IPS-NIHi7 (cell line): ENCODE data around the gene ACTR1B.
"Not testable (repeated sequence)": the region's sequence is repeated elsewhere in the genome, so short reads cannot be mapped to it uniquely, and the experiment has no call there.

Source experiments
- DNase-seq: peaks from one replicate; pipeline ENCODE4 v3.0.0; 2012; ENCODE audit warnings: mixed read lengths; ENCODE audit errors: extremely low spot score

Gene ACTR1B

DNA sequence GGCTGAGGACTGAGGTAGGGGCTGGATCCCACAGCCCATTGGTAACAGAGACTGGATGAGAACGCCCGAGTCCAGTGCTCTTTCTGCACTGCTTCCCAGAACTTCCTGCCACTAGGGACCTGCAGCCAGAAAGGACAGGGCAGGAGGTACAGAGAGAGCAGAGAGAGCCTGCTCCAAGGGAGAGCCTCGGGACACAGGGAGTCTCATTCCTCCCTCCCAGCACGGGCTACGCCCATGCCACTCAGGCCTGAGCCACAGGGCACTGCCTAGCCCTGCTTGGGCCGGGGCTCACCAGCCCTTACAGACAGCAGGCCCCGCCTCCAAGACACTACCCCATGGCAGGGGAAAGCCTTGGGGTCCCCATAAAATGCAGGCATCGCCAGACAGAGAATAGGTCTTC, 48.1 kb downstream of the ACTR1B start:
- DNase-seq: not testable (repeated sequence)

DNA sequence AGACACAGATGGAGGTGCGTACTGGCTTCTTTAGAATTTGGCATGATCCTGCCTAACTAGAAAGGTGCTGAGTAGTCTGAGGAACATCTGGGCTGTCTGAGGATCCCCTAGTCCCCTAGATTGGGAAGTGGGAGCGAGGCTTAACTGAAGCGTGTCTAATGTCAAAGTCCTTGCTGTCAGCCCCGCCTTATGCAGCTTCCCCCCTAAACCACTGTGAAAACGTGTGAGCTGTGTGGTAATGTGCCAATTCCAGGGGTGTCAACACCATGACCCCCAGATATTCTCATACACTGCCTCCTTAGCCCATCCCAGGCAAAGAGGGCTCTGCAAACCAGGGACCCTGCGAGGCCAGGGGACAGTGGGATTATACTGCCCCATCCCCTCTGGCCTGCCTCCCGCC, 51.9 kb downstream of the ACTR1B start:
- not testable (repeated sequence) for DNase-seq

DNA sequence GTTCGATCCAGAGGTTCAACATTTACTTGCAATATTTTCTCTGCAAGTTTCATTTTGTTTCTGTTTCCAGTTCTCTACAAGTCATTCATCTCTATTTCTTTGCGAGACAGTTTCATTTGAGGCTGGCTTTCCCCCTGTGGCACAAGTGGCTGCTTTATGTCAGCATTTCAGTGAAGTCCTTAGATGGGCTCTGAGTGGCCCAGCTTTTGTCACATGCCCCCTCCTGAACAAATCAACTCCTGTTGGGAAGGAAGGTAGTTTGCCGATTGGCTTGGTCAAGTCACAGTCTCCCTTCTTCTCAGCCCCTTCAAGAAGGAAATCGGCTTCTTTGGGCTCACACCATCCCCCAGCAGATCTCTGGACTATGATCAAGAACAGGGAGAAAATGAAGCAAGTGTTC, 55.1 kb downstream of the ACTR1B start:
- DNase-seq: not testable (repeated sequence)
